ENCODE results near the gene EFCAB9.

DNA sequence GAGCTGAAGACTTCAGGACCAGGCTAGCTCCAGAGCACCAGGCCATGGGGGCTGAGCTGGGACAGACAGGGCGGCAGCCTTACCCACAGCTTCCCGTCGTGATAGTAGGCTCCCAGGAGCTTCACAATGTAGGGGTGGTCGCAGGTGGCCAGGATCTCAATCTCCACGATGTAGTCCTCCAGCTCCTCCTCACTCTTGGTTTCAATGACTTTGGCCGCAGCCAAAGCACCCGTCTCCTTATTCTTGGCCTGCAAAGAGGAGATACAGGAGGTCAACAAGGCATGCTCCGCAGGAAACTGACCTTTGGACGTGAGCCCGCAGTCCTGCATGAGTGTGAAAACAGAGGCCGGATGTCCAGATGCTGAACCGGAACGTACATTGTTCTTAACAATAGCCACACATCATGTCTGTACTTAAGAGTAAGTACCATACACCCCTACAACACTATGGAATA, 37.4 kb upstream of the EFCAB9 start:
- no peak for TF ChIP-seq POLR2A (IDR thresholded peaks at IDR 0.05)
- TF ChIP-seq, protein P1, sequence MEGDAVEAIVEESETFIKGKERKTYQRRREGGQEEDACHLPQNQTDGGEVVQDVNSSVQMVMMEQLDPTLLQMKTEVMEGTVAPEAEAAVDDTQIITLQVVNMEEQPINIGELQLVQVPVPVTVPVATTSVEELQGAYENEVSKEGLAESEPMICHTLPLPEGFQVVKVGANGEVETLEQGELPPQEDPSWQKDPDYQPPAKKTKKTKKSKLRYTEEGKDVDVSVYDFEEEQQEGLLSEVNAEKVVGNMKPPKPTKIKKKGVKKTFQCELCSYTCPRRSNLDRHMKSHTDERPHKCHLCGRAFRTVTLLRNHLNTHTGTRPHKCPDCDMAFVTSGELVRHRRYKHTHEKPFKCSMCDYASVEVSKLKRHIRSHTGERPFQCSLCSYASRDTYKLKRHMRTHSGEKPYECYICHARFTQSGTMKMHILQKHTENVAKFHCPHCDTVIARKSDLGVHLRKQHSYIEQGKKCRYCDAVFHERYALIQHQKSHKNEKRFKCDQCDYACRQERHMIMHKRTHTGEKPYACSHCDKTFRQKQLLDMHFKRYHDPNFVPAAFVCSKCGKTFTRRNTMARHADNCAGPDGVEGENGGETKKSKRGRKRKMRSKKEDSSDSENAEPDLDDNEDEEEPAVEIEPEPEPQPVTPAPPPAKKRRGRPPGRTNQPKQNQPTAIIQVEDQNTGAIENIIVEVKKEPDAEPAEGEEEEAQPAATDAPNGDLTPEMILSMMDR (IDR thresholded peaks at IDR 0.05), result no peak

All from thyroid gland (tissue), 4 donors.